NCI-H226 (cell line): Measurements from ENCODE around the gene DGKI.
A peak's percentile ranks its signal among the peaks of the same experiment; 100 is the strongest.

ENCODE experiments used
- DNase-seq: peaks from one replicate; pipeline ENCODE4 v3.0.0-alpha.2; 2015

DGKI gene

DNA sequence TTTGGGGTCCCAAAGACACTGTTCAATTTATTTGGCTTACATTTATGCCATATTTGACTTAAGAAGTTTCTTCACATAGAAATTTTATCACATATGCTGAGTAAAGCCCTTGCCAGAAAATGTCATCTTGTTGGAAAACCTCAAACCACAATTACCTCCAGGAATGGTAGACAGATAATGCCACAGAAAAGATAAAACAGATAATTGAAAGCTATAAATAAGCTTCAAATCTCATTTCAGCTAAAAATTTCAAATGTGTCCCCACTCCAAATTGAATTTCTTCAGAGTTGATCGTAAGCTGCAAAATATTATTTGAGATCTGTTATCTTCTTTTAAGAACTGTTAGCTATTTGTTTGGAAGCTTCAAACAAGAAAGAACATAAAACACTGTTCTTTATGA lies 326.8 kb downstream of the DGKI start:
- no peak for DNase-seq

DNA sequence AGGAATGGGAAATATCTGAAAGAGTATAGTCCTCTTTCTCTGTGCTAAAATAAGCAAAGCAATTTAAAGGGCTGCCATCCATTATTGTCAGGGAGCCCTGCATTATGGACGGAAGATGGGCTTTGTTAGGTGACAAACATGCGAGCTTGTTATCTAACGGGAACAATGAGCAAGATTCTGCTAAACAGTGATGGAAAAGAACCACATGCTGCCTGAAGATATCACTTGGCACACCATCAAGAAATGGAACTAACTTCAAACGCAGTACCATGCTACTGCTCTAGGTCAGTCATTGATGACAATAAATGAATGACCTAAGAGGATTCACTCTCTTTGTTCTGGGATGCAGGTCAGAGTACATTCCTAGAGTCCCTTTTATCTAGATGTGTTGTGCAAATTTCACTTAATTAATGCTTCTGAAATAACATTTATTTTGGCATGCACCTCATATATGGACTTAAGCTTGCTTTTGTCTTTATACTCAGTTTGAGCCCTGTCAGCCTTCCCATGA lies 327.5 kb downstream of the DGKI start:
- DNase-seq: no peak

DNA sequence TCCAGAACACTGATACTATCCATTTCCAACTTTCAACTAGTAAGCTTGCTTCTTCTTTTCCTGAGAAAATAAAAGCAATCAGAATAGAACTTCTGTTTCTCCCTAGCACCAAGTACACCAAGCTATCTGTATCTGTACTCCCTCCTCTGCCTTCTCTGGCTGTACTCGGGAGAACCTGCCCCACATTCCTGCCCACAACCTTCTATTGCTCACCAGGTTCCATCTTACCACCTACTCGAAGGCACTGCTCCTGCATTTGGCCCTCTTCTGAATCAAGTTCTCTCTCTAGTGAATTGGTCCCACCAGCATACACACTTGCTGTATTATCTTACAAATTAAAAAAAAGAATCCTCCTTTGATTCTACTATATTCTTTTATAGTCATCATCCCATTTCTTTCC lies 333.7 kb downstream of the DGKI start:
- DNase-seq: no peak

DNA sequence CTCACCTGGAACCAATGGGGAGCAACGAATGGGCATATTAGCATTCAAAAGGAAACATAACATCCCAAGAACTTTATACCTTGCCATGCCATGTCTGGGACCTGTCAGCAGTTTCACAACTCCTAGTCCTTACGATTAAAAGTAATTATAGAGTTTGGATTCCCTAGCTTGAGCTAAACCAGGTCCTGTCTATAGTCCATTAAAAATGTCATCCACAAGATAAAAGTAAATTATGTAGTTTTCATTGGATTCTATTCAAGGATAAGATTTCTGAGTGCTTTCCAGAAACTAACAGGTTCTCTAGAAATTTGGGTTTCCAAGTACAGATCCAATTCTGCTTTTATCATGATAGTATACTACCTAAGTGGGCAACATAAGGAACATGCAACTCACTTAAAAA lies 339.7 kb downstream of the DGKI start:
- DNase-seq: no peak

DNA sequence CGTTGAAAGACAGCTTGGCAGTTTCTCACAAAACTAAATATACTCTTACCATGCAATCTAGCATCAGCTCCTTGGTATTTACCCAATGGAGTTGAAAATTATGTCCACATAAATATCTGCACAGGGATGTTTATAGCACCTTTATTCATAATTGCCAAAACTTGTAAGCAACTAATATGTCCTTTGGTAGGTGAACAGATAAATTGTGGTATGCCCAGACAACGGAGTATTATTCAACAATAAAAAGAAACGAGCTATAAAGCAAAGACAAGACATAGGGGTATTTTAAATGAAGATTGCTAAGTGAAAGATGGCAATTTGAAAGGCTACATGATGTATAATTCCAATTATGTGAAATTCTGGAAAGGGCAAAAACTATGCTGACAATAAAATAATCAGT lies 340.7 kb downstream of the DGKI start:
- no peak for DNase-seq

DNA sequence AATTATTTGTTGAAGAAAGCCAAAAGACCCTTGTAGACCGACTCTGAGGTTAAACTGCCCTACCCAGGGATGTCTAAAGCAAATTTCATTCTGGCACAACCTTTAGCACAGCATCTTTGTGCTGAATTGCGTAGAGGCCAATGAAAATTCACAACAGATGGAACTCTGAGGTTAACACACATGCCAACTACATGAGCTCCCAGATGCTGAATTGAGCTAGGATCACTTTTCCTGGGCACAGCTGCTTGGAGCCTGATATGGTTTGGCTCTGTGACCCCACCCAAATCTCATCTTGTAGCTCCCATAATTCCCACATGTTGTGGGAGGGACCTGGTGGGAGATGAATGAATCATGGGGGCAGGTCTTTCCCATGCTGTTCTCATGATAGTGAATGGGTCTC lies 345.2 kb downstream of the DGKI start:
- DNase-seq: no peak

DNA sequence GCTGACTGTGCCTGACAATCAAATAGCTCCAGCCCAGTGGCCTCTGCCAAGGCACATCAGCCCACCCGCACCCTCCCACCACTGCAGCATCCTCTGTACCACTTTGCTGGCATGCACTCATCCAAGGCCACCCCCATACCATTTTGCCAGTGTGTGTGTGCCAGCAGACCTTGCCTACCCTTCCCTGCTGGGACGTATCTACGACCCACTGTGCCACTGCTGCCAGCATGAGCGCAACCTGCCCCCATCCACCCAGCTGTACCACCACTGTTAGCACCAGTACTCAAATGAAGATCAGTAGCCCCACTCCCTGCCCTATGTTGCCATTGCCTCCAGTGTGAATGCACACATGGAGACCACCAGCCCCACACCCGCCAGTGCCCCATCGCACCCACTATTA lies 353.9 kb downstream of the DGKI start:
- DNase-seq: no peak

DNA sequence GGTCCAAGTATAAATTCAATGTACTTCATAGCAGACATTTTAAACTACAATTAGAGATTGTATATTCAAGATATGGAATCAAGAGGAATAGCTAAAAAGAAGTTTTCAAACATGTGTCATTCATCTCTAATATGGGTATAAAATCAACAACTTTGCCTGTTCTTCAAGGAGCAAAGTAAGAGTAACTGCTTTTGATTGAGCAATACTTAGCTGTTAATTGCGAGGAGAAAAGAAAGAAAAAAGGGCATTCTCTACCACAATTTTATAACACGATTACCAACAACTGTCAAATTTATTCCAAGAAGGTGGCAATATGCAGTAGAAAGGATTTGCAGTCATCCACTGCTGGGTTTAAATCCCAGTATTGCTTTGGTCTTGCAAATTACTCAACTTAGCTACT lies 356.9 kb downstream of the DGKI start:
- no peak for DNase-seq

DNA sequence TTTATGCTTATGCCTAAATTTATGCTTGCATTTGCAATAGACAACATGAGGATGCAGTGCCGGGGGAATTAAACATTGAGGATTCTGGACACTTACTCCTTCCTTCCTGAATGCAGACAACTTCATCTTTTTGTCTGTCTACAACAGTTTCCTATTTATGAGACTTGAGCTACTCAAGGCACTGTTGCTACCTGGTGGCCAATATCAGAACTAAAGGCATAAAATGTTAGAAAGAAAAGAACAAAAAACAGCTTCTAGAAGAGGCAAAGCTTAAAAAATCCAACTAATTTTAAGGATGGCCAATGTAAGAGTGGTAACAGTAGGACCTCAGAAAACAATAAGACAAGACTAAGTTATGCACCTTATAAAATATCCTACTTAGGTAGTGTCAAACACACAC lies 358.7 kb downstream of the DGKI start:
- DNase-seq: no peak

DNA sequence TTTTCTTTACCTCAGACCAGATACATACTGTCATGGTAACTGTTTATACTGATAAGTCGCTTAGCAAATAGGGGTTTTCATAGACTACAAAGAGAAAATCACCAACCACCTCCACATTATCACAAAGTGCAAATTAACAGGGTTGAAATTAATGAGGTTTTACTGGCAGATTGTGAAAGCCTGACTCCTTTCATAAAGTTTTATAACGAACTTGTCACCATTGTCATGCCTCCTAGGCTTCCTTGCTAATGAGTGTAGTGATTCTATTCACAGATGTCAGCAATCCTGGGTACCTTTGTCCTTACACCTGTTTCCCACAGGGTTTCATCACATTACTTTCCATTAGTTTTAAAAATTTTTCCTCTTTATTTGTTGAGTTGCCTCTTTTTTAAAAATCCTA lies 361.0 kb downstream of the DGKI start:
- DNase-seq: no peak

DNA sequence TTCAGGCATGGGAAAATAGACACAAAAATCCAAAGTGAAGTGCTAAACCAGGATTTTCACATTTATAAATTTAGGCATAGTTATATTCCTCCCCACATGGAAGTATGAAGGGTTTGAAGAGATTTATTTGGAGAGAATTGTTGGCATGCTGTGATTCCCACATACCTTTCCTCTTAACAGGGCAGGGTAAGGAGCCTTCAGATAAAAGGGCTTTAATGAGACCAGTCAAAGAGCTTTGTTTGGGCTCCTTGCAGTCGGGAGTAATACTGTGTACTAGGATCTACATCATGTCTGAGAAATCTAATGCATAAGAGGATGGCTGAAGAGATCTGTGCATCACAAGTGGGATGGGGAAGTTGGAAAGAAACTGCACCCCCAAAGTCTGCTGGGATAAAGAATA lies 362.4 kb downstream of the DGKI start:
- DNase-seq: no peak

DNA sequence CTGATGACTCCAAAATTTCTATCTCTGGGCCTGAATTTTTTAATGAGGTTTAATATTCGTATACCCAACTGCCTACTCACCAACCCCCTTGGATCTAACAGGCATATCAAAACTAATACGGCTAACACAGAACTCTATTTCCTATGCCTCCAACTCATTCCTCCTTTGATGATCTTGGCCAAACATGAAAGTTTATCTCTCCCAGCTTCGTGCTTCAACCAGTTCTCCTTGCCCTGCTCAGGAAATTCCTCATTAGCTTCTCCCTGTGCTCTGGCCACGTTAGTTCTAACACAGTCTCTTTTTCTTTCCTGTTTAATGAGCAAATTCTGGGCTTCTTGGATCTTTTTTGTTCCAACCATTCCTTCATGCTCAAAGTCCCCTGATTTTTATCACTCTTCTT lies 364.3 kb downstream of the DGKI start:
- DNase-seq: no peak

DNA sequence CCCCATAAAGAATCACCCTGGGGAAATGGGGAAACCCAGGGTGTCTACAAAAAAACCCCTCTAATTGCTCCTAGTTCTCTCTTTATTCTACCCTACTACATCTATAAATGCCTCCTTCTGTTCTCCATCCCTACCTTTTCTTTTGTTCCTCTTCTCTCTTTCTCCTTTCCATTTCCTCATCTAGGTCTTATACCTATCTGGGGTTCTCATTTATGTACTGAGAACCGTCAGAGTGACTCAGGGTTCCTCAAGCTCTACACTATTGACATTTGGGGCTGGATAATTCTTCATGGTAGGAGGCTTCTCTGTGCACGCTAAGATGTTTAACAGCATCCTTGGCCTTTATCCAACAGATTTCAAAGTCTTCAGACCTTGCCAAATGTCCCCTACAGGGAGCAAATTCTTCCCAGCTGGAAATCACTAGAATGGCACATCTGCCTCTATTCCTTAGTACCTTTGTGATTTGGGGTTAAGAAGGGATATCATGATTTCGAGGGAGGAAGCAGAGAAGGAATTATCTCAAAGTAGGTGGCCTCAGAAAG lies 365.9 kb downstream of the DGKI start:
- no peak for DNase-seq

DNA sequence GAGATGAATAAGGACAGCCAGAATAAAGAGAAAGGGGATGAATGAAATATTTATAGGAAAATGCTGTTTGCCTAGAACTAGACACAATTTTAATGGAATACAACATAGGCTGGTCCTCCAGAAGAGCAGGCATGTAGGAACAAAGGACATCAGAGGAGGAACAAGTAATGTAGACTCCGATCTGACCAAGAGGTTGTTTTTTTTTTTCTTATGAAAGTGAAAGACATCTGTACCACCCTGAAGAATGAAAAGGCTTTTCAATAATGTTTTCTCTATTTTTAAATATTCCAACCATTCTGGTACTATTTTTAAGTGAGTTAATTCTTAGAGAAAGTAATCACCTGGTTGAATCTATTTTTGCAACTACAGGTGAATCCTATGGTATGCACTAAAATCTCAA lies 366.4 kb downstream of the DGKI start:
- DNase-seq: no peak

DNA sequence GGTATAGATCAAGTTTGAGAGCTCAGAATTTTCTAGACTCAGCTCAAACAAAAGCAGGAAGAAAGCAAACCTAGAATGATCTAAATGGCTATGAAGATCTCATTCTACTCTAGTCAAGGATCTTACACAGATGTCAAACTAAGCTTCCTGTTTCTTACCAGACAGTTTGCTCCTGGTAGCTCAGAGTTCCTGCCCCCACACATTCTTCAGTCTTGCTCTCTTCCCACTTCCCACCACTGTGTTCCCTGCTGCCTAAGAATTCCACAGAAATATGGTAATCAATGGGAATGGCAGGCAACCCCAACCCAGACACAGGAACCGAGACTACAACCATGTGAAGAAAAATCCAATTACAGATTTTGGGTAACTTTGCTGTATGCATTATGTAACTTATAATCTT lies 369.8 kb downstream of the DGKI start:
- peak; percentile 59 for DNase-seq

DNA sequence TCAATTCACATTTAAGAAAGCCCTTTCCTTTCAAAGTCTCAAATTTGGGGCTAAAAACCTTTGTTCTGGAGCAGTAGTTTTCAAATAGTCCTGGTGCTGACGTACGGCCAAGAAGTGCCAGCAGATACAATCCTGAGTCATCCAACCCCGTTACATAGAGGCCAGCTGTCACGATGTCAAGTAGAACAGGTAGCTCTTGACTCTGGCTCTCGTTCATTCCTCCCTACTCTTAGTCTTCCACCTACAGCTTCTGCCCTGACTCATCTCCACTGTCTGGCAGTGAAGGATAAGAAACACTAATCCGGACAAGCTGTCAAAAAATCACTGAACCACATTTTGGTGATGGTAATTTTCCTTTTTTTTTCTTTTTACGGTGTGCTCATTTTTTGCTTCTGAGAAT lies 370.8 kb downstream of the DGKI start:
- no peak for DNase-seq

DNA sequence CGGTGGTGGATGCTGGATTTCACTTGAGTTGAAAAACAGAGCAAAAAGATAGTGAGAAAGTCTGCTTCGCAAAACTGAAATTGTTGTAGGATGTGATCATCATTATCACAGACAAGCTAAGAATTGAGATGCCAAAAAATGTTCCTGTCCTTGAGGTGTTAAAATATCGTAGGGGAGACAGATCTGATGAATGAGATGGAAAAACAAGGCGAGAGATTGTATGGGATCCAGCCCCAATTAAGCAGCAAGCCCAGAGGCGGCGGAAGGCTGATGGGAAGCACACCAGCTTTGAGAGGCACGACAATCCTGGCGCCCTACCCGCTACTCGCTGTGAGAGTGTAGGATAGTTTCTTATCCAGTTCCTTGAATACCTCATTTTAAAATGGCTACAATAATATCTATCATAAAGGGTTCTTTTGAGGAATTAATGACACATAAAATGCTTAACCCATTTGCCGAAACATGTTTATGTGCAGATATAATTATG lies 372.2 kb downstream of the DGKI start:
- no peak for DNase-seq

DNA sequence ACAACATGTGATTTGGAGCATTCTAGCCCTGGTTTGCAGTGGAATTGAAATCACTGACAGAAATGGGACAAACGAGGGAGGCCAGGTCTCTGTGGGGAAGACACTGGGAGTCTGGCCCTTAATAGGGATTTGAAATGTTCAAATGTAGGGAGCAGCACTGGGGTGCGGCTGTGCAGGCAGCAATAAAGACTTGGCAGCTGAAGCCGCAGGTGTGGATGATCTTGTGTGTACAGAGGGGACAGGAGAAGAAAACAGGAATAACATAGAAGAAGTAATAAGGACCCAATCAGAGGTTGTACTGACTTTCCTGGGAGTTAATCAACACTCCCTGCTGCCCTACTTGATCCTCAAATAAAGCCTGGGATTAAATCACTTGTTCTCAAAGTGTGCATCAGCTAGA lies 375.6 kb downstream of the DGKI start:
- DNase-seq: no peak

DNA sequence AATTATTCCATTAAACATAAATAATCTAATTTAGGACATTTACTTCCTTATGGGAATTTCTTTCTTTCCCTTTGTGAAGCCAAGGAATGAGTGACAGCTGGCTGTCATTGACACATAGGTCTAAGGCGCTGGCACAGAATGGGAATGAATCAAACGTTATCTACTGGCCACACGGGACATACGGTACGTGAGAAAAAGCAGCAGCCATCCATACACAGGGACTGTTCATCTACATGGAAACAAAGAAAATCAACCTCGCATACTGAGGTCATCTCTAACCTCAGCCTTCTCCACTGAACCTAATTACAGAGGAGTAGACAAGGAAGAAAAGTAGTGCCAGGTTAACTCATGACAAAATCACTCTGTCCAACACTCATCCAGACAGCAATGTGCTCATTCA lies 376.9 kb downstream of the DGKI start:
- no peak for DNase-seq

DNA sequence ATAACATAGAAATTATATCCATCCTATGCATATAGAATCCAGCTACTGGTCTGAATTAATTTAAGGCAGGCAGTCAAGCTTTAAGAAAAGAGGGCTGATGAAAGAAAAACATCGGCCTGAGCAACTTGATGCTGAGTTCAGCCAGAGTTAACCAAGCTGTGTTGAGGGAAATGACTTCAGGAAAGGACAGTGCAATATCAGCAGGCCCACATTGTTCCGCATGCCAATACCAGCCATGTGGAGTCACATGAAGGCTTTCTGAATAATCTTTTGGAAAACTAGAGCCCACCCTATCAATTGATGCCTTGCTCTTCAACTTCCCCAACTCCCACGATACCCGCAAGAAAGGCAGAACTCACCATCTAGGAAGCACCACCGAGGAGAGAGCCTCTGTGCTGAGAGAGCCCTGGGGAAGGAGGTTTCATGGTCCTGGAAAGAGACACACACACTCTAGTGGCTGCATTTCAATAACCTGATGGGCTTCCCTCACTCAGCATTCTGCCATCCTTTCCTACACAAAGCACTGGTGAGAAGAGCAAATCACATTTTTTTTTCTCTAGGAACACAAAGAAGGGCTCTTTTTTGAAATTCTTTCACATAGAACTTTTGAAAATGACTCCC lies 377.5 kb downstream of the DGKI start:
- DNase-seq: no peak

DNA sequence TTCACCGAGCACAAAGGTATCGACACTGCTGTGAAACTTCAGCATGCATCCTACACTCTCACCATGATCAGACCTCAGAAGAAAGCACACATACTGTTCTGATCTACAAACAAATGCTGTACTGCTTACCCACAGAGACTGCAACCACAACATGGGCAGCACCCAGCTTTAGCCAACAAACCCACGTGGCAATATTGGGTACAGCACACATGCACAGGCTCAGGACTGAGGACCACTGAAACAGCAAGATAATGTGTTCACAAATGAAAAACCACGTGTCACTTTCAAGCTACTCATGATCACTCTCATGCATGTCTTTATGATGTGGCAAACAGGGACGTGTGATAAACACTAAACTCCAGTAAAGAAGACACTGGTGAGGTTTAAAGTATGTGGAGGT lies 383.9 kb downstream of the DGKI start:
- no peak for DNase-seq

DNA sequence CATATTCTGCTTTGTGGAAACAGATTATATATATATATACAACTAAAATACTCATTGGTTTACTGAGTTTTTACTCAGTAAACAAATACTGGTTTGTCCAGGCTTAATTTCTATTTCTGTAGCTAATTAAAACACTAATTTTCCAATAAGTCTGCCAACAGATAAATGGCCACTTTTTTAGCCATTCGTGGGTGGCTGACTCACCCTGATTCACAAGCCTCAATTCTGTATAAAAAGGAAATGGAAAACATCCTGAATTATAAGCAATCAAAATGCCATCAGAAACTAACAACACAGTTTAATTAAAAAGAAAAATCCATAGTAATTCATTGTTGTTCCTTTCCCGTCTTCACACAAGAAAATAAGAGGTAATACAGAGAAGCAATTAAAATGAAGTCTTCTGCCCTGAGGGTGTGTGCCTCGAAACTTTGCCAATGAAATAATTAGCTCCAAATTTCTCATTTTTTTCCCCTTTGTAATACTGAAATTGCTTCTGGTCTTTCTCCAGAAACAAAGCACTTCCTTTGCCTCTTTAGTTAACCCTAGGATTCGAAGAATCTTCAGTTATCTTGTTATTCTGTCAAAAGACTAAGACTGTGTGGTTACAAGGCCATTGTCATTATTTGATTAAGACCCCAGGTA lies 384.6 kb downstream of the DGKI start:
- no peak for DNase-seq

DNA sequence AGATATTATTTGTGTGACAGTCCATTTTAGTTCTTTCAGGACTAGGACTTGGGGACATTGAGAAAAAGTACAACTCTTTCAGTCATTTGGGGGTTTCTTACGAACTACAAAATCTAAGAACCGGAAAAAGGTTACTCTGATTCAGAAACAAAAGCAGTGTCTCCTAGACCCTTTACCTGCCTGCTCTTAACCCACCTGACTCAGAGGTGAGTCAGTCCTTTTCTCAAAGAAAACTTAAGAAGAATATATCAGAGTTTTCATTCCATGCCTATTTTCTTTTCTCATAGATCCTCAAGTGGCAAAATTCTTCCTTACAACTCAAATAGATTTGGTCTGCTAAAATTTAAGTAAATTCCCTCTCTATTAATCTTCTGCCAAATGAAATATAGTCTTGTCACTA lies 388.4 kb downstream of the DGKI start:
- no peak for DNase-seq

DNA sequence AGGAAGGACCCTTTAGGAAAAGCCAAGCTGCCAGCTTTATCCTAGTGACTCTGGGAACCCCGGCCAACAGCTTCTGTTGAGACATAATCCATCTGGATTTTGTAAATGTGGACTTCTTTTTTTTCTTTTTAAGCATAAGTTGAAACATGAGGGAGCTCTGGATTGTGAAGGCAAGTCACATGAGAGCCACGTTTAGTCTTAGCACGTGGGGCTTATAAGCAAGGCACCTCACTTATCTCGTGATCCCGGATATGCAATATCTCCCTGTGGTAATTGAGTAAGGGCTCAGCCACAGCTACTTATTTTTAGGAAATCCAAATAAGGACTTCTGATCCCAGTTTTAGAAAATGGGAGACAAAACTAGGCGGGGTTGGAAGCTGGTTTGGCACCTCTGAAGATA lies 392.0 kb downstream of the DGKI start:
- no peak for DNase-seq

DNA sequence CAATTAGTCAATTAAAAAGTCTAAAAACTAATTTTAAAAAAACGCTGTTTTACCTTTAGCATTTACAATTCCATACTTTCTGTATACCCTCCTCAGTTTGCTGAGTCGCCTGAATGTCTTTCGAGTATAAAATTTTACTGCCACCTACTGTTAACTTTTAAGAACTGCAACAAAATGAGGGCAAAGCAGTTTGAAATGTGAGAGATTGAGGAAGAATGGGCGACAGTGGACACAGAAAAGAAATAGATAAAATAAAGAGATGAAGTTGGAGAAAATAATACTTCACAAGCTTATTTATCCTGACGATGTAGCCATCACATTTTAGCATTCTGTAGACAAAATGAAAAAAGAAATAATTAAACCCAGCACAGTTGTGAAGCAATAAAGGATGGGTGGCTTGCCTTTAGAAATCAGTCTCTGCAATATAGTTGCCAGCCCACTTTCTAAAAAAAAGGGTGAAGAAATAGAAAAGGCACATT lies 392.5 kb downstream of the DGKI start:
- no peak for DNase-seq
